Islet precursor cell (in vitro differentiated cells): ENCODE measurements around the gene IRF1.
A peak's percentile ranks its signal among the peaks of the same experiment; 100 is the strongest.

ENCODE experiments used
- DNase-seq: peaks from one replicate; pipeline ENCODE4 v3.0.0-alpha.2; 2018

Gene IRF1

GRCh38 chr5:132485641-132486317, 4.8 kb downstream of the IRF1 start:
- DNase-seq: peak; percentile 56

GRCh38 chr5:132484876-132485640, 5.5 kb downstream of the IRF1 start:
- peak; percentile 49 for DNase-seq

- peak; percentile 50 for DNase-seq
Observed at GRCh38 chr5:132484391-132484725, 6.2 kb downstream of the IRF1 start.

GRCh38 chr5:132483661-132484390, 6.7 kb downstream of the IRF1 start:
- peak; percentile 42 for DNase-seq

GRCh38 chr5:132483101-132483500, 7.5 kb downstream of the IRF1 start:
- DNase-seq: peak; percentile 20

- DNase-seq: no peak
Observed at GRCh38 chr5:132481596-132482211, 8.9 kb downstream of the IRF1 start.

- no peak for DNase-seq
Observed at GRCh38 chr5:132480893-132481595, 9.5 kb downstream of the IRF1 start.

GRCh38 chr5:132480546-132480892, 10.1 kb downstream of the IRF1 start:
- no peak for DNase-seq

GRCh38 chr5:132480042-132480441, 10.5 kb downstream of the IRF1 start:
- DNase-seq: no peak

- no peak for DNase-seq
Observed at GRCh38 chr5:132479111-132479951, 11.2 kb downstream of the IRF1 start.

GRCh38 chr5:132478366-132478871, 12.2 kb downstream of the IRF1 start:
- no peak for DNase-seq

GRCh38 chr5:132477784-132478365, 12.7 kb downstream of the IRF1 start:
- no peak for DNase-seq

GRCh38 chr5:132476876-132477781, 13.4 kb downstream of the IRF1 start:
- DNase-seq: no peak

GRCh38 chr5:132475987-132476875, 14.3 kb downstream of the IRF1 start:
- DNase-seq: no peak

- no peak for DNase-seq
Observed at GRCh38 chr5:132475497-132475882, 15.1 kb downstream of the IRF1 start.

GRCh38 chr5:132474881-132475496, 15.6 kb downstream of the IRF1 start:
- DNase-seq: peak; percentile 75

- no peak for DNase-seq
Observed at GRCh38 chr5:132474131-132474723, 16.3 kb downstream of the IRF1 start.

- DNase-seq: no peak
Observed at GRCh38 chr5:132473668-132474067, 16.9 kb downstream of the IRF1 start.
